ENCODE results near the gene SRGAP1. TPM values are rescaled to one million over a fixed set of nuclear protein-coding genes. Genes with fewer than 3 reads are reported as not detected.
"Not testable (repeated sequence)": the region's sequence is repeated elsewhere in the genome, so short reads cannot be mapped to it uniquely, and the experiment has no call there.

SRGAP1 gene
- total and polyA plus RNA-seq, 2 of the 13 experiments (the other 11 are each of a cell fraction or from before 2014, with no cell fraction given): 1.6 to 3.4 TPM

DNA sequence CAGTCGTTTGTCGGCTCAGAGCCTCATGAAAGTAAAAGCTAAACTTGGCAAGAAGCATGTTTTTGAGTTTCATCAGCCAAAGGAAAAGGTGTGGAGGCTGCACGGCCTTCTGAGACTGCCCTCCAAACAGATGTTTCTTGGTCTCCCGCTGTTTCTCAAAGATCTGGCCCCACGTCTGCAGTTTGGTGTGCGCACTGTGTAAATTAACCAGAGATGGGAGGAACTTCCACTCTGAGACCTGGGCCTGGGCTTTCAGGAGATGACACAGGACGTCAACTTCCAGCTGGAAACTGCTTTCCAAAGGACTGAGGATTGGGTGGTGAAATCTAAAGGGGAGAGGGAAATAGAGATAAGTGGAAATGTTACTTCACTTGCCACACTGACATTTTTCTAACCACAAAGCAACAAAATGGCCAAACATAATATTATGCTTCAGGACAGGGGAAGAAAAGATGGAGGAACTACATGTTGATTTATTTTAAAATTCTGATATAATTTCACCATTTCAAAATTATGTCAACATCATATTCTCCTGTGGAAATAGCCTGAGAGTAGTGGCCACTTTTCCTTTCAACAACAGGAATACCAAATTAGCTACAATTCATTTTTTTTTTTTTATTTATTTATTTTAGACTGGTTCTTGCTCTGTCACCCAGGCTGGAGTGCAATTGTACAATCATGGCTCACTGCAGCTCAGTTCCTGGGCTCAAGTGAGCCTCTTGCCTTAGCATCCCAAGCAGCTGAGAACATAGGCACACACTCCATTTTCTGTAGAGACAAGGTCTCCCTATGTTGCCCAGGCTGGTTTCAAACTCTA, 350.0 kb downstream of the SRGAP1 start (continued):
- TF ChIP-seq, protein P1, sequence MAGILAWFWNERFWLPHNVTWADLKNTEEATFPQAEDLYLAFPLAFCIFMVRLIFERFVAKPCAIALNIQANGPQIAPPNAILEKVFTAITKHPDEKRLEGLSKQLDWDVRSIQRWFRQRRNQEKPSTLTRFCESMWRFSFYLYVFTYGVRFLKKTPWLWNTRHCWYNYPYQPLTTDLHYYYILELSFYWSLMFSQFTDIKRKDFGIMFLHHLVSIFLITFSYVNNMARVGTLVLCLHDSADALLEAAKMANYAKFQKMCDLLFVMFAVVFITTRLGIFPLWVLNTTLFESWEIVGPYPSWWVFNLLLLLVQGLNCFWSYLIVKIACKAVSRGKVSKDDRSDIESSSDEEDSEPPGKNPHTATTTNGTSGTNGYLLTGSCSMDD (CRISPR knock-in tag; IDR thresholded peaks at IDR 0.05): no peak
- TF ChIP-seq ZNF337 (CRISPR knock-in tag; IDR thresholded peaks at IDR 0.05; ENCODE audit: borderline replicate concordance, low read depth): no peak

DNA sequence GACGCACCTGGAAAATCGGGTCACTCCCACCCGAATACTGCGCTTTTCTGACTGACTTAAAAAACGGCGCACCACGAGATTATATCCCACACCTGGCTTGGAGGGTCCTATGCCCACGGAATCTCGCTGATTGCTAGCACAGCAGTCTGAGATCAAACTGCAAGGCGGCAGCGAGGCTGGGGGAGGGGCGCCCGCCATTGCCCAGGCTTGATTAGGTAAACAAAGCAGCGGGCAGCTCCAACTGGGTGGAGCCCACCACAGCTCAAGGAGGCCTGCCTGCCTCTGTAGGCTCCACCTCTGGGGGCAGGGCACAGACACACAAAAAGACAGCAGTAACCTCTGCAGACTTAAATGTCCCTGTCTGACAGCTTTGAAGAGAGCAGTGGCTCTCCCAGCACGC, 351.3 kb downstream of the SRGAP1 start:
- peaks cover 3 to 17% of the 10 kb centered on the region in 2 experiments; a peak in 4 of 5 replicates for H3K36me3 ChIP-seq (replicated peaks in 1 of 2; ENCODE audit: control insufficient read depth in 1 of 2, insufficient read depth in 2 of 2, low read length in 2 of 2)
- CTCF ChIA-PET (ENCODE audit: low intra/inter-chr PET ratio, low total read pairs); BruUV-seq (replicated peaks); H4K20me1 ChIP-seq (ENCODE audit: insufficient read depth, low read length); H3K9me3 ChIP-seq (ENCODE audit: low read length); H3K9ac ChIP-seq (ENCODE audit: insufficient read depth, low read depth, low read length); H2AFZ ChIP-seq (ENCODE audit: low read length); H3K4me2 ChIP-seq (ENCODE audit: low read depth, low read length); POLR2A ChIA-PET; H3K4me3 ChIP-seq (replicated peaks in 1 of 3; ENCODE audit: insufficient read depth in 1 of 3, low read depth in 2 of 3, low read length in 3 of 3); FAIRE-seq; in situ Hi-C loops (cut with HindIII; ENCODE audit: extremely low pct_ligation_motif_present, low pct_unique_long_range_greater_than_20kb); H3K27me3 ChIP-seq (ENCODE audit: control insufficient read depth in 1 of 2, insufficient read depth in 2 of 2, low read length in 2 of 2); H3K79me2 ChIP-seq (ENCODE audit: insufficient read depth, low read length); ATAC-seq; intact Hi-C loops (cut with micrococcal nuclease; ENCODE audit: unreplicated experiment); DNase-seq (ENCODE audit: low spot score); H3K27ac ChIP-seq (ENCODE audit: extremely low read length, insufficient read depth, low read length); H3K4me1 ChIP-seq (ENCODE audit: insufficient read depth, low read length): not testable (repeated sequence)
- WGBS (ENCODE audit: low lambda C conversion rate): 90% methylated on average over 6 of the region's 15 CpGs

DNA sequence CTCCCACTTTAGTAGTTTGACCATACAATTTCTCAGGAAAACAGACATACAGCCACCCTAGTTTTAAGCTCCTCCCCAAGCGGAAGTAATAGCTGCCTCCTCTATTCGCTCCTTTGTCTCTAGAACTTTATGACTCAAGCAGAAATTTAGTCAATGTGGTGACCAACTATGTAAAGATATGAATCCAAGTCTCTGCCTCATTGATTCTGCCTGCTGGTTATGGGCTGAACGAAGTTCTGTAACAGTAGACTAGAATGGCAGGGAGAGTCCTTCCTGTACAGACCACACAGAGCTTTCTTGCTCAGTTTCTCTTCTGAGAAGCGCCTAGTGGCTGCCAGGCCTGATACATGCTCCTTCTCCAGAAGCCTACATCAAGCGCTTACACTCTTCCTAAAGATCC, 358.5 kb downstream of the SRGAP1 start:
- DNase-seq (ENCODE audit: low spot score) (no peak), ATAC-seq (no peak), FAIRE-seq (no peak)
- H3K36me3 ChIP-seq (replicated peaks in 1 of 2; ENCODE audit: control insufficient read depth in 1 of 2, insufficient read depth in 2 of 2, low read length in 2 of 2): no peaks in the 10 kb centered on the region; a peak in 1 of 5 replicates
- peaks cover 9% of the 10 kb centered on the region for H3K4me1 ChIP-seq (ENCODE audit: insufficient read depth, low read length)
- no peak overlapping the region for H3K4me3 ChIP-seq (replicated peaks in 1 of 3; ENCODE audit: insufficient read depth in 1 of 3, low read depth in 2 of 3, low read length in 3 of 3)
- in situ Hi-C loops (cut with HindIII; ENCODE audit: extremely low pct_ligation_motif_present, low pct_unique_long_range_greater_than_20kb) (no loop called here), intact Hi-C loops (cut with micrococcal nuclease; ENCODE audit: unreplicated experiment) (no loop called here)
- no peaks in the 10 kb centered on the region for H4K20me1 ChIP-seq (ENCODE audit: insufficient read depth, low read length)
- H3K27ac ChIP-seq (ENCODE audit: extremely low read length, insufficient read depth, low read length): no peak overlapping the region
- ChIA-PET POLR2A (no interaction called here), CTCF (ENCODE audit: low intra/inter-chr PET ratio, low total read pairs) (no interaction called here)
- no peak overlapping the region for H3K4me2 ChIP-seq (ENCODE audit: low read depth, low read length)
- no peaks in the 10 kb centered on the region for H3K9me3 ChIP-seq (ENCODE audit: low read length)
- 90% methylated on average over 5 of the region's 5 CpGs for WGBS (ENCODE audit: low lambda C conversion rate)
- no peak overlapping the region for H2AFZ ChIP-seq (ENCODE audit: low read length)
- H3K79me2 ChIP-seq (ENCODE audit: insufficient read depth, low read length): no peaks in the 10 kb centered on the region
- no TSS peak for BruUV-seq (replicated peaks)
- H3K9ac ChIP-seq (ENCODE audit: insufficient read depth, low read depth, low read length): no peak overlapping the region
- H3K27me3 ChIP-seq (ENCODE audit: control insufficient read depth in 1 of 2, insufficient read depth in 2 of 2, low read length in 2 of 2): no peaks in the 10 kb centered on the region
- TF ChIP-seq HCFC1 (IDR thresholded peaks at IDR 0.05; ENCODE audit: low read depth, low read length): no peak
- TF ChIP-seq ZNF883 (CRISPR knock-in tag; IDR thresholded peaks at IDR 0.05; ENCODE audit: not compliant biosample characterization): no peak
- TF ChIP-seq, protein P2, sequence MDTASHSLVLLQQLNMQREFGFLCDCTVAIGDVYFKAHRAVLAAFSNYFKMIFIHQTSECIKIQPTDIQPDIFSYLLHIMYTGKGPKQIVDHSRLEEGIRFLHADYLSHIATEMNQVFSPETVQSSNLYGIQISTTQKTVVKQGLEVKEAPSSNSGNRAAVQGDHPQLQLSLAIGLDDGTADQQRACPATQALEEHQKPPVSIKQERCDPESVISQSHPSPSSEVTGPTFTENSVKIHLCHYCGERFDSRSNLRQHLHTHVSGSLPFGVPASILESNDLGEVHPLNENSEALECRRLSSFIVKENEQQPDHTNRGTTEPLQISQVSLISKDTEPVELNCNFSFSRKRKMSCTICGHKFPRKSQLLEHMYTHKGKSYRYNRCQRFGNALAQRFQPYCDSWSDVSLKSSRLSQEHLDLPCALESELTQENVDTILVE (CRISPR knock-in tag; IDR thresholded peaks at IDR 0.05): no peak
- TF ChIP-seq SOX13 (IDR thresholded peaks at IDR 0.05): no peak
- no peak for TF ChIP-seq SOX13 (CRISPR knock-in tag; conservative IDR thresholded peaks at IDR 0.05 in 1 of 2, IDR thresholded peaks at IDR 0.05 in 1 of 2)
- no peak for TF ChIP-seq SKI (IDR thresholded peaks at IDR 0.05; ENCODE audit: partially characterized antibody)
- TF ChIP-seq ARID2 (CRISPR knock-in tag; IDR thresholded peaks at IDR 0.05; ENCODE audit: borderline replicate concordance): no peak
- TF ChIP-seq ZNF496 (CRISPR knock-in tag; IDR thresholded peaks at IDR 0.05; ENCODE audit: insufficient replicate concordance): no peak
- TF ChIP-seq PAWR (CRISPR knock-in tag; IDR thresholded peaks at IDR 0.05; ENCODE audit: borderline replicate concordance): no peak
- TF ChIP-seq, protein P3, sequence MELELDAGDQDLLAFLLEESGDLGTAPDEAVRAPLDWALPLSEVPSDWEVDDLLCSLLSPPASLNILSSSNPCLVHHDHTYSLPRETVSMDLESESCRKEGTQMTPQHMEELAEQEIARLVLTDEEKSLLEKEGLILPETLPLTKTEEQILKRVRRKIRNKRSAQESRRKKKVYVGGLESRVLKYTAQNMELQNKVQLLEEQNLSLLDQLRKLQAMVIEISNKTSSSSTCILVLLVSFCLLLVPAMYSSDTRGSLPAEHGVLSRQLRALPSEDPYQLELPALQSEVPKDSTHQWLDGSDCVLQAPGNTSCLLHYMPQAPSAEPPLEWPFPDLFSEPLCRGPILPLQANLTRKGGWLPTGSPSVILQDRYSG (CRISPR knock-in tag; IDR thresholded peaks at IDR 0.05): no peak
- TF ChIP-seq ZNF430 (CRISPR knock-in tag; IDR thresholded peaks at IDR 0.05): no peak
